Activated CD8-positive, alpha-beta memory T cell treated with anti-CD3 and anti-CD28 coated beads, Interleukin-2, amount 50 U/mL, for 1 hour (primary cell): ENCODE data around the gene MUC12.
"Not testable (repeated sequence)": the region's sequence is repeated elsewhere in the genome, so short reads cannot be mapped to it uniquely, and the experiment has no call there.

ENCODE experiments used
- DNase-seq: peaks from one replicate; pipeline ENCODE4 v3.0.0-alpha.2; 2020; ENCODE audit errors: extremely low read depth

The MUC12 gene

GRCh38 chr7:100969066-100969615 is at the start of gene MUC12:
Gene MUC12, plus strand, starts transcription at chr7:100969565. Its CDS starts 58 bp downstream, at chr7:100969623.
- no peak for DNase-seq

- not testable (repeated sequence) for DNase-seq
Measured at GRCh38 chr7:100919779-100920437, 49.5 kb upstream of the MUC12 start.

GRCh38 chr7:100921039-100921438 is 48.3 kb upstream of the MUC12 start:
- DNase-seq = no peak

GRCh38 chr7:100923616-100924015 is 45.7 kb upstream of the MUC12 start:
- not testable (repeated sequence) for DNase-seq

- DNase-seq = no peak
Measured at GRCh38 chr7:100929808-100930174, 39.6 kb upstream of the MUC12 start.

- DNase-seq = no peak
Measured at GRCh38 chr7:100933734-100934133, 35.6 kb upstream of the MUC12 start.

- not testable (repeated sequence) for DNase-seq
Measured at GRCh38 chr7:100935381-100935780, 34.0 kb upstream of the MUC12 start.

GRCh38 chr7:100936167-100936566 is 33.2 kb upstream of the MUC12 start:
- not testable (repeated sequence) for DNase-seq

GRCh38 chr7:100942045-100942774 is 27.2 kb upstream of the MUC12 start:
- no peak for DNase-seq

- DNase-seq = no peak
Measured at GRCh38 chr7:100943693-100944092, 25.7 kb upstream of the MUC12 start.

GRCh38 chr7:100944138-100944537 is 25.2 kb upstream of the MUC12 start:
- DNase-seq = no peak

GRCh38 chr7:100946111-100946510 is 23.3 kb upstream of the MUC12 start:
- no peak for DNase-seq

- no peak for DNase-seq
Measured at GRCh38 chr7:100946766-100947365, 22.5 kb upstream of the MUC12 start.

- DNase-seq = no peak
Measured at GRCh38 chr7:100947792-100948191, 21.6 kb upstream of the MUC12 start.

GRCh38 chr7:100949227-100949932 is 20.0 kb upstream of the MUC12 start, which contains the start of gene MUC3A:
Gene MUC3A, plus strand, starts transcription at chr7:100949534. Its CDS starts 91 bp downstream, at chr7:100949625.
- no peak for DNase-seq

GRCh38 chr7:100949933-100950443 is 19.4 kb upstream of the MUC12 start:
- no peak for DNase-seq

- no peak for DNase-seq
Measured at GRCh38 chr7:100951172-100951571, 18.2 kb upstream of the MUC12 start.

GRCh38 chr7:100951888-100952560 is 17.3 kb upstream of the MUC12 start:
- no peak for DNase-seq

GRCh38 chr7:100952641-100953040 is 16.7 kb upstream of the MUC12 start:
- DNase-seq = no peak

GRCh38 chr7:100957832-100958421 is 11.4 kb upstream of the MUC12 start:
- DNase-seq = no peak

GRCh38 chr7:100959894-100960293 is 9.5 kb upstream of the MUC12 start:
- DNase-seq = no peak
